HUDEP-2 (cell line): ENCODE results near the gene SENP6.
"Not testable (repeated sequence)": the region's sequence is repeated elsewhere in the genome, so short reads cannot be mapped to it uniquely, and the experiment has no call there.

Source experiments
- DNase-seq, 76 experiments: peaks; one replicate each; lab custom pipeline; 2025; ENCODE audit not compliant: unreplicated experiment in 76 of 76; lab: John Stamatoyannopoulos, UW

SENP6 gene

DNA sequence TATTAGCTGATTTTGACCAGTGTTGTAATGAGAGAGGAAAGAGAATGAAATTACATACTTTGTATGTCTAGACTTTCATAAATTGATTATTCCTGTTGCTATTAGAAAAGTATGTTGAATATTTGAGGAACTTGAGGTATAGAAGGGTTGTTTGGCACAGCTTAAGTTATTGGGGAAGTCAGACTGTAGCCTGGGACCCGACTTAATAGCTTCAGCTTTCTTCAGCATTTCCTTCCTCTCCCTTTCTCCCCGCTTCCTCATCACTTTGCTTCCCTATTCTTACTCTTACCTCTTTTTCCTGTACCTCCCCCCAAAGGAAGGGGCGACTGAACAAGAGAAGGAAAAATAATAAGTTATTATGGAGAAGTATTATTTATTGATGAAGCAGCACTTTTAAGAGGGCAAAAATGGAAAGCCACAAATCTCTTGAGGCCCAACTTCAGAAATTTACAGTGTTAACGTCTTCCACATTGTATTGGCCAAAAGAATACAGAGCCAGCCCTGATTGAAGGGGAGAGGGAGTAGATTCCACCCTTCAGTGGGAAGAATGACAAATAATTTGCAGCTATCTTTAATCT is 7.4 kb downstream of the SENP6 start:
- DNase-seq = no peak

DNA sequence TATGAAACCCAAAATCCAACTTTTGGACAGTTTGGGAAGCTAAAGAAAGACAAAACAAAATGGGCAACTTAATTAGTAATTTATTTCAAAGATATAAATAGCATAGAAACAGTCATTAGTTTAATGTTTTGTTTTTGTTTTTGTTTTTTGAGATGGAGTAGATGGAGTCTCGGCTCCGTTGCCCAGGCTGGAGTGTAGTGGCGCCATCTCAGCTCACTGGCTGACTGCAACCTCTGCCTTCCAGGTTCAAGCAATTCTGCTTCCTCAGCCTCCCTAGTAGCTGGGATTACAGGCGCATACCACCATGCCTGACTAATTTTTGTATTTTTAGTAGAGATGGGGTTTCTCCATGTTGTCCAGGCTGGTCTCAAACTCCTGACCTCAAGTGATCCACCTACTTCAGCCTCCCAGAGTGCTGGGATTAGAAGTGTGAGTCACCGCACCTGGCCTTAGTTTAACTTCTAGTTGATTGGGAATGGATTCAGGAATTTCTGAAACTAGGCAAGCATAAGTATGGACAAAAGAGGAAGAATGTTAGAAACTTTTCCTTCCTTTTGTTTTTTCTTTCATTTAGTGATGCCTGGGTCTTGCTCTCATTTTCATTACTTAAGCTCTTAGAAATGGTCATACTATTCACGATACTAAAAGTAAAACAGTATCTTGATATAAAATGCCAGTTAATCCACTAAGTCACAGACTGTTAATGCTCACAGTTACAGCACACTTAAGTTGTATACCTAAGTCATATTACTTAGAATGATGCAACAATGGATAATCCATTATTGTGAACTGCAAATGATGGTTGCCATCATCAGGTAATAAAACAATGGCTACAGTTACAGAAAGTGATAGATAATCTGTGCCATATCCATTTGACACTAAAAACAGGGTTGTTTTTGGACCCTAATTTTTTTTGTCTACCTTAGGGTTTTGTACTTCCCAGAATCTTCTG is 8.2 kb downstream of the SENP6 start:
- no peak for DNase-seq

GRCh38 chr6:75611011-75611701 is 9.5 kb downstream of the SENP6 start:
- no peak for DNase-seq

- DNase-seq = peak in 1 of 76 experiments; percentile 12
Measured at GRCh38 chr6:75611702-75612375, 10.2 kb downstream of the SENP6 start.

DNA sequence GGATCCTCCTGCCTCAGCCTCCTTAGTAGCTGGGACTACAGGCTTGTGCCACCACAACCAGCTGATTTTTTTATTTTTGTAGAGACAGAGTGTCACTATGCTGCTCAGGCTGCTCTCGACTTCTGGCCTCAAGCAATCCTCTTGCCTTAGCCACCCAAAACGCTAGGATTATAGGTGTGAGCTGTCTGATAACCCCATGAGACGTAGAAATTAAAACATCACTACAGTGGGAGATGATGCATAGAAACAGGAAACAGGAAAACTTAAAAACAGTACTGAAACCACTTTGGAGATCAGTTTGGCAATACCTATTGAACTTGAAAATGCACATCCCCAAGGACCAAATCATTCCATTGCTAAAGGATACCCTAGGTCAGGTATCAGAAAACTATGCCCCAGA is 10.8 kb downstream of the SENP6 start:
- no peak for DNase-seq

DNA sequence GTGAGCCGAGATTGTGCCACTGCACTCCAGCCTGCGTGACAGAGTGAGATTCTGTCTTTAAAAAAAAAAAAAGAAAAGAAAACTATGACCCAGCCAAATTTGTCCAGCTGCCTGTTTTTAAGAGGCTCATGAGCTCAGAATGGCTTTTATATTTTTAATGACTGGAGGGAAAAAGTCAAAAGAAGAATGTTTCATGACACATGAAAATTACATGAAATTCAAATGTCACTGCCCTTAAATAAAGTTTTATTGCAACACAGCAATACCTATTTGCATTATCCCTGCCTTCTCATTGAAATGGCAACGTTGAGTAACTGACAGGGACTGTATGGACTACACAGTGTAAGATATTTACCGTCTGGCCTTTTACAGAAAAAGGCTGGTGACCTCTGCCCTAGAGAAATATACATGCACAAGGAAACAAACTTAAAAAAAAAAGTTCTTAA is 11.4 kb downstream of the SENP6 start:
- DNase-seq = no peak

DNA sequence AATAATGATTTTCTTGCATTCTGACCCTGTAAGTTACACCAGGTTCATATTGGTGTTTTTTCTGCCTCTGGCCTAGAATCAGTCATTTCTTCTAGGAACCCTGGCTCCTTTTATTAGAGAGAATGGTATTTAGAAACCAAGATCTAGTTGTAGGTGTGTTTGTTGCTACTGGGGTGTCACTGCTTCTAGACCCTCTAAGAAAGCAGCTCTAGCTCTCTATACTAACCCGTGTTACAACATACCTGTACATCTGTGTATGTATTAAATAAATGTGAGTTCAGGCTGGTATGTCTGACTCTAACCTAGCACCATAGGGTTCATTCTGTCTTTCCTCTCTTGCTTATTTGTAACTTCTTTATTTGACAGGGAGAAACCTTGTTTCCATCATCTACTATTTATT is 16.8 kb downstream of the SENP6 start:
- DNase-seq = no peak

DNA sequence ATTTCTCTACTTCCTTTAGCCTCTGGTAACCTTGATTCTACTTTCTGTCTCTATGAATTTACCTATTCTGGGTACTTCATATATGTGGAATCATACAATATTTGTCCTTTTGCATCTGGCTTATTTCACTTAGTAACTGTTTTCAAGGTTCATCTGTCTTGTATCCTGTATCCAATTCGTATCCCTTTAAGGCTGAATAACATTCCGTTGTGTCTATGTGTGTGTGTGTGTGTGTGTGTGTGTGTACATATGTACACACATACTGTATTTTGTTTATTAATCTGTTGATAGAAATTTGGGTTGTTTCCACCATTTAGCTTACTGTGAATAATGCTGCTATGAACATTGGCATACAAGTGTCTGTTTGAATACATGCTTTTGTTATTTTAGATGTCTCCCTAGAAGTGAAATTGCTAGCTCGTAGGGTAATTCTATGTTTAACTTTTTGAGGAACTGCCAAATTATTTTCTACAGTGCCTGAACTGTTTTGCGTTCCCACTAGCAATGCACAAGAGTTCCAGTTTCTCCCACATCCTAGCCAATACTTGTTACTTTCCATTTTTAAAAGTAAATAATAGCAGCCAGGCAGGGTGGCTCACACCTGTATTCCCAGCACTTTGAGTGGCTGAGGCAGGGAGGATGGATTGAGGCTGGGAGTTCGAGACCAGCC is 17.7 kb downstream of the SENP6 start:
- DNase-seq = no peak

DNA sequence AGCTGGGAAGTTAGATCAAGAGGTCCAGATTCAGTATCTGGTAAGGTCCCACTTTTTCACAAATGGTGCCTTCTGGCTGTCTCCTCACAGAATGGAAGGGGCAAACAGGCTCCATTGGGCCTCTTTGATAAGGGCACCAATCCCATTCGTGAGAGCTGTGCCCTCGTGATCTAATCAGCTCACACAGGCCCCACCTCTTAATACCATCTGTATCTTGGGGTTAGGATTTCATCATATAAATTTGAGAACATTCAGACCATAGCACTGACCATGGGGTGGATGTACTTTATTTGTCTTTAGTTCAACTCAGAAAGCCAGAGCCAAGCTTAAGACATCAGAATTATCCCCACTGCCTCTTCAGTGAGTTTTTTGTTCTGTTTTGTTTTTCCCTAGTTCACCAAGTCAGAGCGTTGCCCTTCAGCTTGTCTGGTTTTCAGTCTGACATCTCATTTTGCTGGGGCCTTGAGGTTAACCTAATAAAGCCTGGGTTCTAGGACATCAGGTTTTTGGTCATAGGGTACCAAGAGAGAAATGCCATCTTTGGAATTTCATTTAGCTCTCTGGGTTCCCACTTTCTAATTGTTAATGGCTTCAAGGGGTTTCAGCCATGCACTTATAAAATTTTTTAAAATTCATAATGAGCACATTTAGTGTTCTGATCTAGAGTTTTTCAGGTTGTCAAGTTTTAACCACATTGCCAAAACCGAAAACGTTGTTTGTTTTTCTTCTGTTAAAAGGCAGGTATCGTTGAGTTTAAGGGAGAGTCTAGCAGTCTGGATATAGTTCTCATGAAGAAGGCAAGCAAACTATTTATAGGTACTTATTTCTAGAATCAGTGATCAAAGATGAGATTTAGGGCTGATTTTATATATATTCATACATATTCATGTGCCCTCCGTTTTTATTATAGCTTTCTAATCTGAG is 19.0 kb downstream of the SENP6 start:
- peak in 56 of 76 experiments; percentile 8 to 78 (median 38) for DNase-seq

- DNase-seq = peak in 8 of 76 experiments; percentile 25 to 52 (median 30)
Measured at GRCh38 chr6:75621846-75622245, 20.2 kb downstream of the SENP6 start.

DNA sequence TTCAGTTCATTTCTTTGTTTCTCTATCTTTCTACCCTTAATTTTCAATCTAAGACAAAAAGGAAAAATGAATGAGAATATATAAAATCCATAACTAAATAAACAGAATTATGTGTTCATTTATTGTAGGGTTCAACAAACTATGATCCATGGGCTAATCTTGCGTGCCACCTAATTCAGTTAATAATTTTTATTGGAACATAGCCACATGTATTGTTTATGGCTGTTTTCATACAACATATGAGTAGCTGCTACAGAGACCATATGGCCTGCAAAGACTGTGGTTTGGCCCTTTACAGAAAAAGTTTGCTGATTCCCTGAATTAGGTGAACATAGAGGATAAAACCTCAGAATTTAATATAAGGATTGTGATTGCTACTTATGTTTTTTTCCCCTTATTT is 21.8 kb downstream of the SENP6 start:
- no peak for DNase-seq

GRCh38 chr6:75624335-75624734 is 22.7 kb downstream of the SENP6 start:
- no peak for DNase-seq

DNA sequence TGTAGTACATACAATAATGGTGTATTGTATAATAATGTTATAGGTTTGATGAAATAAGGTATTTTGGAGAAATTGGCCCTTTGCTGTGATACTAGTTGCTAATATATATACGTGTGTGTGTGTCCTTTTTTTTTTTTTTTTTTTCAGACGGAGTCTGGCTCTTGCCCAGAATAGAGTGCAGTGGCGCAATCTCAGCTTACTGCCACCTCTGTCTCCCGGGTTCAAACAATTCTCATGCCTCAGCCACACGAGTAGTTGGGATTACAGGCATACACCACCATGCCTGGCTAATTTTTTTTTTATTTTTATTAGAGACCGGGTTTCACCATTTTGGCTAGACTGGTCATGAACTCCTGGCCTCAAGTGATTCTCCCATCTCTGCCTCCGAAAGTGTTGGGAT is 23.3 kb downstream of the SENP6 start:
- no peak for DNase-seq

DNA sequence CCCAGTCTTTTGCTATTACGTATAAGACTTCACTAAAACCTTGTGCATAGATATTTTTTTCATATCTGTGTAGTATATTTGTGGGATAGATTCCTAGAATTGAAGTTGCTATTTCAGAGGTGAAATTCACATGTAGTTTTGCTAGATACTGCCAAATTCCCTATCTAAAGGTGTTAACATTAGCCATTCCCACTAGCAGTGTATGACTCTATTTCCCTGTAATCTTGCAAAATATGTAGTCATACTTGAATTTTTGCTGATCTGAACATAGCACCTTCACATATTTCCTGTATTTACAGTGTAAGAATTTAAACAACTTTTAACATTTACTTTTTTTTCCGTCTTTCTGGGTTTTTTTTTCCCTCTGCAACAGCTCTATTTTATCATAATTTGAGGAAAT is 24.9 kb downstream of the SENP6 start:
- DNase-seq = no peak

- not testable (repeated sequence) for DNase-seq
Measured at GRCh38 chr6:75627708-75628107, 26.0 kb downstream of the SENP6 start.

DNA sequence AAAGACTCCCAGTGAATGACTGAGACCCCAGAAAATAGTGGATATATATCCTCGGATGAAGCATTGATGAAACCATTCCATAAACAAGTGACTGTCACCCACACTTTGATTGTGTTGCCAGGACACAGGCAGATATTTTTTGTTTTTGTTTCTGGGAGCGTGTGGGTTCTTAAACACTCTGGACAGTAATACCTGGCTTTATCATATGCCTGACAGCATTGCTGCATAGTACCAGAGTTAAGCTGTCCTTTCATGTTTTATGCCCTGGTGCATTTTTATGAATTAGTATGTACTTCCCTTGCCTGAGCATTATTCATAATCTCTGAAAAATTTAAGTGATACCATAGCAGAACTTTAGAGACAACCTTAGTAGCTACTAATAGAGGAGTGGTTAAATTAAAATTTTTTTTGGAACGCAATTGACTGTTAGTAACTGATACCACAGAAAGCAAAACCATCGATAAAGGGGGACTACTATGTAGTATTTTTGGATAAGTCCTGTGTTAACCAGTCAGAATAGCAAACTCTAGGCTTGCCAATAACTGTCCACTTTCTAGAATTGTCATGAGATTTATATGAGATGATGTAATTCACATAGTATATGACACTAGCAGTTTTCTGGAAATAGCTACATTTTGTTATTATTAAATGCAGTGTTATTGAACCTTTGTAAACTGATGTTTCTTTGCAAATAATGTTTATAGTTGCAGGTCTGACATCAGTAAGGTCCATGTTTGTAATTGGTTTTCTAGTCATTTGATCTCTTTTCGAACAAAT is 30.4 kb downstream of the SENP6 start:
- no peak for DNase-seq

DNA sequence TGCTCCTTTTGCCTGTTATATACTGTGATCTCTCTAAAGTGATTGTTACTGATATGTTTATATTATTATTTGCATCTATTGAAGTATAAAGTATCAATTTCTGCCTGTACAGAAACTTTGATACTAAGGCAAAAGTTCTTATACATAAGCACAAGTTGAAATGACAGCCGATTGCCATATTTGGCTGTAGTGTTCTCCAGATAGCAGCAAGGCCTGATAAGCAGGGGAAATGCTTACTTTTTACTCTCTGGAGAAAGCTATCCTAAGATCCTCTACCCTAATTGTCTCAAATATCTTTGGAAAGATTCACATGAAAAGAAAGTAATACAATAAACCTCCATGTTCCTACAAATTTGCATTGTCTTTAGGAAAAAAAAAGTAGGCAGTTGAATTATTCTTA is 31.4 kb downstream of the SENP6 start:
- peak in 3 of 76 experiments; percentile 14 to 17 (median 16) for DNase-seq

DNA sequence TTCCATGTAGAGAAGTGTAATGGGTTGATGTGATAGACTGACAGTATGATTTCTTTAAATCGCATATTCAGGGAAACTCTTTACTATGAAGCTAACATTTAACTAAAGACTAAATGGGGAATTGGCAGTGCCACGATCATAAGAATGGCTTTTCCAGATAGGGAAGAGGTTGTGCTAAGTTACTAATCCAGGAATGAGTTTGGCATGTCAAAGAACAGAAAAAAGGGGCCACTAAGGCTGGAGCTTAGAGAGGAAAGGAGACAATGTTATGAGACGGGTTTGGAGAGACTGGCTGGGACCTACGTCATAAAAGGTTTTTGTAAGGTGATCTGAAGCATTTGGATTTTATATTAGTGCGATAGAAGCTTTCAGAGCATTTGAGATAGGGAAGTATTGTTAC is 40.6 kb downstream of the SENP6 start:
- DNase-seq = no peak

DNA sequence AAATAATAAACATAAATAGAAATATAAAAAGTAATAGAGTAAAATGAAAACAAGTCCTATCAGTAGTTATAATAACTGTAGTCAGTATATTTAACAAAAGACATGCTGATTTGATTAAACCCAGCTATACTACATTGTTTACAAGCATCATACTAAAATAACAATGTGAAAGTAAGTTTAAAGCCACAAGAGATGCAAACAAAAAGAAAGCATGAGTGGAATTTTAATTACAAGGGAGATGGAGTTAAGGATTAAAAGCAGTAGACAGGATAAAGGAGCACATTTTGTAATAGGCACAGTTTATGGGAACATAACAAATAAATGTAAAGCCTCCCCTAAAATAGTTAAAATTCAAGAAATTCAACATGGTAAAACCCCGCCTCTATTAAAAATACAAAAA is 41.5 kb downstream of the SENP6 start:
- DNase-seq = no peak
